Neuron (in vitro differentiated cells): ENCODE data around the gene AMACR.
"Not testable (repeated sequence)": the region's sequence is repeated elsewhere in the genome, so short reads cannot be mapped to it uniquely, and the experiment has no call there.

Experiments
- H2AFZ ChIP-seq: one replicate; pipeline ENCODE4 v1.6.1; 2013; ENCODE audit warnings: low read depth, mild to moderate bottlenecking, inconsistent platforms, low read length, moderate library complexity
- H3K27me3 ChIP-seq: one replicate; pipeline ENCODE4 v1.6.1; 2013; ENCODE audit warnings: low read length; ENCODE audit not compliant: insufficient read depth
- H3K36me3 ChIP-seq: one replicate; pipeline ENCODE4 v1.6.1; 2013; ENCODE audit warnings: low read length; ENCODE audit not compliant: insufficient read depth
- H3K4me1 ChIP-seq: one replicate; pipeline ENCODE4 v1.6.1; 2013; ENCODE audit warnings: low read length; ENCODE audit not compliant: insufficient read depth
- H3K4me3 ChIP-seq: 2 replicates; pipeline ENCODE4 v1.5.1; 2013; ENCODE audit warnings: mild to moderate bottlenecking, low read length, moderate library complexity
- H3K9me3 ChIP-seq: one replicate; pipeline ENCODE4 v1.6.1; 2013; ENCODE audit warnings: low read length

Gene AMACR

GRCh38 chr5:34030585-34030984 lies 22.7 kb upstream of the AMACR start:
- H3K27me3 ChIP-seq, H2AFZ ChIP-seq, H3K9me3 ChIP-seq, H3K4me1 ChIP-seq, H3K4me3 ChIP-seq: not testable (repeated sequence)
- H3K36me3 ChIP-seq, result peaks cover 18% of the 10 kb centered on the region

- peaks cover 16% of the 10 kb centered on the region for H3K36me3 ChIP-seq
- H3K27me3 ChIP-seq, result no peaks in the 10 kb centered on the region
- H3K4me3 ChIP-seq, result no peak overlapping the region
- no peaks in the 10 kb centered on the region for H3K9me3 ChIP-seq
- H3K4me1 ChIP-seq, result no peaks in the 10 kb centered on the region
- no peak overlapping the region for H2AFZ ChIP-seq
Measured at GRCh38 chr5:34030048-34030447, 22.2 kb upstream of the AMACR start.

DNA sequence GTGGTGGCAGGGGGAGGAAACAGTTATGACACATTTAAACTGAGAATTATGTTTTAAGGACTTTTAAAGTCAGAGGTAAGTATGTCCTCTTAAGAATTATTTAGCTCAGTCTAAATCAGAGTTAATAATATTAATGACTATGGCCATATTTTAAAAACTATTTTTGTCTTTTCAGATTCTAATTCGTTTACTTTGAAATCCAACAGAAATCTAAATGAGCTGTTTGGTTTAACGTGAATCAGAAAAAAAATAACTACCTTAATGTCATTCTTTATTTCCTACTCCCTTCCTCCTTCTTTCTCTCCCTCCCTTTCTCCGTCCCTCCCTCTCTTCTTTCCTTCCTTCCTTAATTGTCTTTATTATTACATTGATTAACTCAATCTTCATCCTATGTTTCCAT lies 20.5 kb upstream of the AMACR start:
- Histone ChIP-seq H3K9me3 (no peaks in the 10 kb centered on the region), H3K4me3 (no peak overlapping the region), H3K36me3 (peaks cover 14% of the 10 kb centered on the region), H3K4me1 (no peaks in the 10 kb centered on the region), H2AFZ (no peak overlapping the region), H3K27me3 (no peaks in the 10 kb centered on the region)

GRCh38 chr5:34026089-34026761 lies 18.4 kb upstream of the AMACR start:
- Histone ChIP-seq H2AFZ (no peak overlapping the region), H3K4me3 (no peak overlapping the region), H3K36me3 (peaks cover 19% of the 10 kb centered on the region), H3K9me3 (no peaks in the 10 kb centered on the region), H3K4me1 (no peaks in the 10 kb centered on the region), H3K27me3 (no peaks in the 10 kb centered on the region)

DNA sequence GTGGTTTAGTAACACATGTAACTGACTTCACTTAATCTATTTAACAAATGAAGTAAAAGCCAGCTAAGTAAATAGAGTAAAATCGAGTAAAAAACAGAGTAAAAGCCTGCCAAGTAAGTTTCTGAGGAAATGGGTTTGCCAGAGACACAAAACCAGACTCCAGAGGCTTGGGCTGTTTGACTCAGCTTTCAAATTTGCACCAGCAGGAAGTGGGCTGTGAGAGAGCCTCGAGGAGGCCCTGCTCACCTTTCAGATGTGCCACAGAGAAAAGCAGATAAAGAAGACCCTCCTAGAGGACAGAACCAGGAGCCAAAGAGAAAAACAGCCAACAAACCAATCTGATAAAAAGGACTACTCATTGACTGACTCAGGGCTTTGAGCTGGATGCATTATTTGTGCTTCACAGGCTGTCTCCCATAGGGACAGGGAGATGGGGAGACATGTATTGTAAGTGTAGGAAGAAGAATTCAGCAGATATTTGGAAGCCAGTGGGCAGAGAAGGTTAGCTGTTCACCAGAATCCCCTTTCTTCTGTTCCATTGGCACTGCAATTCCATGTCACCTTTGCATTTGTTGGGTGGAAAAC lies 14.4 kb upstream of the AMACR start:
- H3K4me1 ChIP-seq, result no peaks in the 10 kb centered on the region
- no peaks in the 10 kb centered on the region for H3K27me3 ChIP-seq
- H3K9me3 ChIP-seq, result no peaks in the 10 kb centered on the region
- peaks cover 32% of the 10 kb centered on the region for H3K36me3 ChIP-seq
- no peak overlapping the region for H3K4me3 ChIP-seq
- no peak overlapping the region for H2AFZ ChIP-seq

DNA sequence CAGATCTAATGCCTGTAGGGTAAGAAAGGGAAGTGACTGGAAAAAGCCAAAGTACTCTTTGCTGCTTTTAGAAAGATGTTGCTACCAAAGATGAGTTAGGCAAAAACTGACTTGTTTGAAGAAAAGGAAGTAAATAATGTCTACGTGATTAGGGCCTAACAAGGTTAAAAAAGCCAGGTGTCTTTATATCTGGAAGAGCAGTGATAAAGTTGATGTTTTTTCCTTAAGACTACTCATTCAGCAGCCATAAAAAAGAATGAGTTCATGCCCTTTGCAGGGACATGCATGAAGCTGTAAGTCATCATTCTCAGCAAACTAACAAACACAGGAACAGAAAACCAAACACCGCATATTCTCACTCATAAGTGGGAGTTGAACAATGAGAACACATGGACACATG lies 13.5 kb upstream of the AMACR start:
- Histone ChIP-seq H3K36me3 (peaks cover 30% of the 10 kb centered on the region), H3K4me3 (no peak overlapping the region), H3K4me1 (no peaks in the 10 kb centered on the region), H3K27me3 (no peaks in the 10 kb centered on the region), H2AFZ (no peak overlapping the region), H3K9me3 (no peaks in the 10 kb centered on the region)

DNA sequence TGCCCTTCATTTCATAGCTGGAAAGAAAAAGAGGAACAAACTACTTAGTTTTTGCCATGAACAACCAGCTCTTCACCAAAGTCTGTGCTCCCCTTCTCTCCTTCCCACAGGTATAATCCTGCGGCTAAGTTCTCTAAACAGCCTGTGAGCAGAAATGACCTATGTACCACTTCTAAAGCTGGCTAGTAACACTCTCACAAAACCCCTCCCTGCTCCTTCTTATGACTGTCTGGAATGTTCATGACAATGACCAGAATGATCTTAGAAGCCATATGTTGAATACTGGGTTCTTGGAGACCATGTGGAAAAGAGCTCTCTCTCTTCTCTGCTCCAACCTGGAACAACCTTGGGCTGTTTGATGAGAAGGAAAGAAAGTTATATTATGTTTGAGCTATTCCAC lies 12.9 kb upstream of the AMACR start:
- Histone ChIP-seq H3K4me1 (no peaks in the 10 kb centered on the region), H3K36me3 (peaks cover 30% of the 10 kb centered on the region), H3K27me3 (no peaks in the 10 kb centered on the region), H3K4me3 (no peak overlapping the region), H2AFZ (no peak overlapping the region), H3K9me3 (no peaks in the 10 kb centered on the region)

GRCh38 chr5:34017254-34017653 lies 9.4 kb upstream of the AMACR start:
- peaks cover 17% of the 10 kb centered on the region for H3K36me3 ChIP-seq
- no peak overlapping the region for H2AFZ ChIP-seq
- H3K4me1 ChIP-seq, result no peaks in the 10 kb centered on the region
- no peaks in the 10 kb centered on the region for H3K9me3 ChIP-seq
- H3K4me3 ChIP-seq, result no peak overlapping the region
- no peaks in the 10 kb centered on the region for H3K27me3 ChIP-seq

- H2AFZ ChIP-seq, result no peak overlapping the region
- H3K4me1 ChIP-seq, result no peaks in the 10 kb centered on the region
- no peak overlapping the region for H3K4me3 ChIP-seq
- H3K9me3 ChIP-seq, result no peaks in the 10 kb centered on the region
- no peaks in the 10 kb centered on the region for H3K27me3 ChIP-seq
- H3K36me3 ChIP-seq, result peaks cover 16% of the 10 kb centered on the region
Measured at GRCh38 chr5:34016750-34017149, 8.9 kb upstream of the AMACR start.

DNA sequence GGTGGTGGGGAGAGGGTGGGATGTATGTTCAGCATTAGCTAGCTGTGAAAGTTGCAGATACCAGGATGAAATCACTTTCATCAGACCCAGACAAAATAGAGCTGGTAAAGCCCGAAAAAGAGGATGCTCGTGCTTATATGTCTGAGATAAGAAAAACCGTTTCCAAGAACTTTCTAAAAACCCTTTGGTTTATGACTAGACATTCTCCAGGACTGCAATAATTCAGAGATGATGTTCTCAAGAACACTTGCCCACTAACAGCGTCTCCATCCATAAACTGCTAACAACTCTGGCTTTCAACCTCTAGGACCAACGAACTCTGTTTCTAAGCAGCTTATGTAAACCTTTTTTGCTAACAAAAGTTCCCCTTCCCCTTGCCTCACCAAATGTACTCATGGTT lies 8.4 kb upstream of the AMACR start:
- H3K9me3 ChIP-seq, result no peaks in the 10 kb centered on the region
- peaks cover 15% of the 10 kb centered on the region for H3K36me3 ChIP-seq
- no peak overlapping the region for H2AFZ ChIP-seq
- H3K4me3 ChIP-seq, result no peak overlapping the region
- no peaks in the 10 kb centered on the region for H3K4me1 ChIP-seq
- H3K27me3 ChIP-seq, result no peaks in the 10 kb centered on the region

- no peaks in the 10 kb centered on the region for H3K27me3 ChIP-seq
- H2AFZ ChIP-seq, result no peak overlapping the region
- no peak overlapping the region for H3K4me3 ChIP-seq
- no peaks in the 10 kb centered on the region for H3K9me3 ChIP-seq
- peaks cover 10% of the 10 kb centered on the region for H3K36me3 ChIP-seq
- no peaks in the 10 kb centered on the region for H3K4me1 ChIP-seq
Measured at GRCh38 chr5:34015120-34015822, 7.4 kb upstream of the AMACR start.

- Histone ChIP-seq H3K36me3 (peaks cover 4% of the 10 kb centered on the region), H3K4me1 (peaks cover under 1% of the 10 kb centered on the region), H2AFZ (no peak overlapping the region), H3K4me3 (no peak overlapping the region), H3K27me3 (no peaks in the 10 kb centered on the region), H3K9me3 (no peaks in the 10 kb centered on the region)
Measured at GRCh38 chr5:34014626-34015025, 6.8 kb upstream of the AMACR start.

- Histone ChIP-seq H3K4me1 (peaks cover 9% of the 10 kb centered on the region), H3K36me3 (no peaks in the 10 kb centered on the region), H3K9me3 (no peaks in the 10 kb centered on the region), H3K4me3 (no peak overlapping the region), H2AFZ (no peak overlapping the region), H3K27me3 (no peaks in the 10 kb centered on the region)
Measured at GRCh38 chr5:34013547-34013946, 5.7 kb upstream of the AMACR start.
